ENCODE measurements around the gene NRAP.
"Not testable (repeated sequence)": the region's sequence is repeated elsewhere in the genome, so short reads cannot be mapped to it uniquely, and the experiment has no call there.

Gene NRAP

DNA sequence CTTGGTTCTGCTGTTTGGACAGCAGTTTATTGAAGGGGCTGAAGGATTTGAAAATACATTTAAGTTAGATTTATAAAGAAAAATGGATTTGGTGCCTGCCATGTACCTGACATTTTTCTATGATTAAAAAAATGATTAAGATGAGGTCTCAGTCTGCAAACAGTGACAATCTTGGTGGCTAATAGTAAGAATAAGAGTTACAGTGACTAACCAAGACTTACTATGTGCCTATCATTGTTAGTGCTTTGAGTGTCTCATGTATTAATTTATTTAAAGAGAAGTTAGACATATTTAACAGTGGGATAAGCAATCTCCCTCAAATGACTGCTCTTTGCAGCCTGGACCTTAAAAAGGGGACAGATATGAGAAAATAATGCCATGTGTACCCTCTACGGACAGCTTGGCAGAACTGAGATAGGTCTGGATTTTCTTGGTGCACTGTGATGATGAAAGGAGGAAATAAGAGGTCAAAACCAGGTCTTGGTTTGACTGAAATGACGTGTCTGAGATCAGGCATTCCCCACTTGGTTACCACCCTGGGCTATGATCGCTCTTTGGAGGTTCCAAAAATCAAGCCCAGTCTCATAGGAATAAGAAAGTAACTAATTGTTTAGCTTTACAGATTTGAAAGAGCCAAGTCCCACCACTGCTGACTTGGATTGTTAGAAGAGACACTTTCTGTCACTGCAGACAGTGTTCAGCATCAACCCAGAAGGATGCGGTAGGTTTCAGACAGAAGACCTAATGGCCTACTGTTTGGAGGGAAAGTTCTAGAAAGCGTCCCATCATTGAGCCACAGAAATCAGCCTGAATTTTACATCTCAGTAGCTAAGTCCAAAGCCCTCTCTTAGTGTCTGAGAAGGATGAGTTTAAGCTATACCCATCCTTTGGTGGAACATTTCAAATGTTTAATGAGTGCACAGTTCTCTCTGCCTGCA lies 18.0 kb upstream of the NRAP start:
- peak; percentile 13 to 40 for DNase-seq

GRCh38 chr10:113680190-113681111 lies 16.6 kb upstream of the NRAP start:
- DNase-seq: peak; percentile 41 to 64

DNA sequence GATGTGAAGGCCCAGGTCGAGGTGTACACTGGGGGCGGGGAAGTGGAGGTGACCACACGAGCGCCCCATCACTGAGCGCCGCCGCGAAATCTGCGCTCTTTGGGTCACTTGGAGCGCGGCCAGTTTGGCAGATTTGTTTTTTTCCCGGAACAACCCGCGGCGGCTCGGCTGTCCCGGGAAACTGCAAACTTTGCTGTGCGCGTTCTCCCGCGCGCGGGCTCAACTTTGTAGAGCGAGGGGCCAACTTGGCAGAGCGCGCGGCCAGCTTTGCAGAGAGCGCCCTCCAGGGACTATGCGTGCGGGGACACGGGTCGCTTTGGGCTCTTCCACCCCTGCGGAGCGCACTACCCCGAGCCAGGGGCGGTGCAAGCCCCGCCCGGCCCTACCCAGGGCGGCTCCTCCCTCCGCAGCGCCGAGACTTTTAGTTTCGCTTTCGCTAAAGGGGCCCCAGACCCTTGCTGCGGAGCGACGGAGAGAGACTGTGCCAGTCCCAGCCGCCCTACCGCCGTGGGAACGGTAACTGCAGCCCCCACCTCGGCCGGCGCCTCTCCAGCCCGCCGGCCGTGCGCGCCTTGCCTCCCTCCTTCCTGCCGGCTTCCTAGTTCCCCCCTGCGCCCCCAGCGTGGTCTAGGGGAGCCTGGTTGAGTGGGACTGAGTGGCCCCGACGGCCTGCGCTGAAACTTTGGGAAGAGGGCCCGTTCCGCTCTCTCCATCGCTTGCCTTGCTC lies 15.8 kb upstream of the NRAP start, which contains the start of gene CASP7:
Gene CASP7 (plus strand): TSS at position 450 of the 727 bp plus-strand sequence. CDS start 17,582 bp downstream, outside the sequence.
- peak; percentile 82 to 85 for DNase-seq

GRCh38 chr10:113666682-113667252 lies 2.9 kb upstream of the NRAP start:
- DNase-seq: no peak

DNA sequence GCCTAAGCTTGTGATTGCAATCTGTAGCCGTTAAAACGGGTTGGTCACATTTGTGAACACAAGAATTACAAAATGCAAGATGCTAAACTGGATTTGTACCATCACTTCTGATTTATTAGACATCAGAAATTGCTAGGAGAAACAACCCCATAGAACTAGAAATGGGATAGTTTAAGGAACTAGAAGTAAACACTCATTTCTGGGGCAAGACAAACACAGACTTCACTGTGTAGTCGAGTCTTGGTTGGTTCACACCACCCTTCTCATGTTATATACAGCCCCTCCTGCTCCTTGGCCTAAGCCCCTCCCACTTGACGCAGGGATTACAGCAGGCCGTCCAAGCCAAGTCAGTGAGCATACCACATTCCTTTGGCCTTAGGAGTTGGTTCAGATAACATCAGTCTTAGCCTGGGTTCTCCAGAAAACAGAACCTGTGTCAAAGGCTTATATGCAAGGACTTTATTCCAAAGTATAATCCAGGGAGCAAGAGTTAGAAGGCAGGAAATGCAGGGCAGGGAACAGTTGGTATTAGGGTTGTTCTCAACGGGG lies 2.0 kb upstream of the NRAP start:
- no peak for DNase-seq

DNA sequence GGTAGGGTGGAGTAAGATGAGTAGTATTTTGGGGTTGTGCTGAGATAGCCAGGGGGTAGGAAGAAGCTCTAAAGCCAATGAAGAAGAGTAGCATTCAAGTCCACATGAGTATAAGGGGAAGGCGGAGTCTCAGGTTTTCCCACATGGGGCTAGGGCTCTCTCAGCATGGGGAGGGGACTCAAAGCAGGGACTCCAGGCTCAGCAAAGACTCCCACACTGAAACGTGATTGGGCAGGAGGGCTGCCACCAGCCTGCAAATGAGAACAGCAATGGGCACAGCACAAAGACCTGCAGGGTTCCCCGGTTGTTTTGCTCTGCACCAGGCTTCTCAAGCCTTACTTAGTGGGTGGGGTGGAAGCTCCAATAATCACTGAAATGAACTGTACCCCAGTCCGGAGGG lies 1.5 kb upstream of the NRAP start:
- DNase-seq: no peak

DNA sequence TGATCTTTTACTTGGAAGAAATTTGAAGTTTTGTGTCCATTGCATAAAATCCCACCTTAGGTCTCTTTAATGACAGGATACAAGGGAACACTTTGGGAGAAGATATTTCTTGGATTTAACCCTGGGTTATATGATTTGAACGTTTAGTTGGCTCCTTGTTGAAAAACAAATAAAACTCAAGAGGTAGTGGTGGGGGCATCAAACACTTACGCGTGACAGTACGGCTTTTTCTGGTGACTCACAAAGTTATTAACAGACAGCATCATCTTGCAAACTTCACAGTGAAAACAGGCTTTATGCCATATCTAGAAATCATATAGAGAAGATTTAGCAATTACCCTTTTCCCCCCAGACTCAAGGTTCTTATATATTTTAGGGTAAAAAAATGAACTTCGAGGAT lies 699 bp downstream of the NRAP start:
- DNase-seq: no peak

GRCh38 chr10:113661332-113661731 lies 2.5 kb downstream of the NRAP start:
- DNase-seq: no peak

DNA sequence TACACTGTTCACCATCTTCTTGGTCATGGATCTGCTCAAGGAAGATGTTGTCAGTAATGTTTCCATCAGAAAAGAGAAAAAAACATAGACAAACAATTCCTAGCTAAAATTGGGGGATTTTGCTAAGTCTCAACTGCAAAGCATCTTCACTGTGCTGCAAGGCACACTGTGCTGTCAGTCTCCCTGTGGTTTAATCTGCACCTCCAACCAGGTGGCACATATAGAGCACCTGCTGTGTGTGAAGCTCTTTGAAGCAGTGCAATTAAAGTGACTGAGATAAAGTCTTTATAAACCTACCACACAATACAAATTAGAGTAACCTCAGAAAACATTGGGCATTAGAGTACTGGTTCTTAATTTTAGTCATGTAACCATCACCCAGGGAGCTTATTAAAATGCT lies 6.3 kb downstream of the NRAP start:
- no peak for DNase-seq

DNA sequence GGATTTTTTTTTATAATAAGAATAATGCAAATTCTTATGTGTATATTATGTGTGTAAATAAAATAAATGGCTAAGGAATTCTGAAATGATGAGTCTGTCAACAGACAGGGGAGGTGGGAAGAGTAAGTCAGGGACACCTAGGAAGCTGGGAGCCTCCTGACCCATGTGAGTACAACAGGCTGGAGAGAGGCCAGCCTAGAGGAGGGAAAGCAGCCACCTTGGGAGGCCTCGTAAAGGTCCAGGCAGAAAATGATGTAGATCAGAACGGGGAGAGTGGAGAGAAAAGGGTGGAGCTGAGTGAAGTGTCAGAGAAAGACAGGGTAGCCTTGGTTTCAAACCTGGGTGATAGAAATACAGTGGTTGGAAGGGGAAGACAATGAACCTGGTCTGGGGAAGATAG lies 6.9 kb downstream of the NRAP start:
- DNase-seq: no peak

DNA sequence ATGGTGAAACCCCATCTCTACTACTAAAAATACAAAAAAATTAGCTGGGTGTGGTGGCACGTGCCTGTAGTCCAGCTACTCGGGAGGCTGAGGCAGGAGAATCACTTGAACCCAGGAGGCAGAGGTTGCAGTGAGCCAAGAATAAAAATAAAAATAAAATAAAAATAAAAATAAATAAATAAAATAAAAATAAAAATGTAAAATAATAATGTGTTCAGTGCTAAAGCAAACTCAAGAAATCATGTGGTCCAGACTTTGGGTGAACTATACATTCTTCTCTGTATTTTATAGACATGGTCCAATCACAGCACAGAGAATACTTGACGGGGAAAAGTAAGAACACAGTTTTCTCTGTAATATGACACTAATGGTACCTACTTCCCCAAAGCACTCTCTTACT lies 11.4 kb downstream of the NRAP start:
- not testable (repeated sequence) for DNase-seq

GRCh38 chr10:113651898-113652297 lies 11.9 kb downstream of the NRAP start:
- no peak for DNase-seq

DNA sequence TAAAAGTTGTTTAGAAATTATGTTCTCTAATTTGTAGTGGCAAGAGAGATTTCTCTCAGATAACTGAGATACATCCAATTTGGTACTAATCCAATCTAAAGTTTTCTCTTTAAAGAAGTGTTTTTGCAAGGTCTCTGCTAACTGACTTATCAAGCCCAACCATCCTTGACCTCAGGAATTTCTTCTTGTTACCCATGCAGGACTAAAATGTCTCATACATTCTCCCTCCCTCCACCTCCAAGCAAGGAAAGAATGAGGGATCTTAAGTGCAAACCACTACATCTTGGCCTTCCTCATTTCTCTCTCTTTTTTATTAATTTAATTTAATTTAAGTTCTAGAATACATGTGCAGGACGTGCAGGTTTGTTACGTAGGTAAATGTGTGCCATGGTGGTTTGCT lies 12.8 kb downstream of the NRAP start:
- DNase-seq: no peak

GRCh38 chr10:113650172-113650571 lies 13.7 kb downstream of the NRAP start:
- DNase-seq: no peak

- DNase-seq: no peak
Observed at GRCh38 chr10:113648478-113648877, 15.4 kb downstream of the NRAP start.

- DNase-seq: no peak
Observed at GRCh38 chr10:113647812-113648211, 16.0 kb downstream of the NRAP start.

DNA sequence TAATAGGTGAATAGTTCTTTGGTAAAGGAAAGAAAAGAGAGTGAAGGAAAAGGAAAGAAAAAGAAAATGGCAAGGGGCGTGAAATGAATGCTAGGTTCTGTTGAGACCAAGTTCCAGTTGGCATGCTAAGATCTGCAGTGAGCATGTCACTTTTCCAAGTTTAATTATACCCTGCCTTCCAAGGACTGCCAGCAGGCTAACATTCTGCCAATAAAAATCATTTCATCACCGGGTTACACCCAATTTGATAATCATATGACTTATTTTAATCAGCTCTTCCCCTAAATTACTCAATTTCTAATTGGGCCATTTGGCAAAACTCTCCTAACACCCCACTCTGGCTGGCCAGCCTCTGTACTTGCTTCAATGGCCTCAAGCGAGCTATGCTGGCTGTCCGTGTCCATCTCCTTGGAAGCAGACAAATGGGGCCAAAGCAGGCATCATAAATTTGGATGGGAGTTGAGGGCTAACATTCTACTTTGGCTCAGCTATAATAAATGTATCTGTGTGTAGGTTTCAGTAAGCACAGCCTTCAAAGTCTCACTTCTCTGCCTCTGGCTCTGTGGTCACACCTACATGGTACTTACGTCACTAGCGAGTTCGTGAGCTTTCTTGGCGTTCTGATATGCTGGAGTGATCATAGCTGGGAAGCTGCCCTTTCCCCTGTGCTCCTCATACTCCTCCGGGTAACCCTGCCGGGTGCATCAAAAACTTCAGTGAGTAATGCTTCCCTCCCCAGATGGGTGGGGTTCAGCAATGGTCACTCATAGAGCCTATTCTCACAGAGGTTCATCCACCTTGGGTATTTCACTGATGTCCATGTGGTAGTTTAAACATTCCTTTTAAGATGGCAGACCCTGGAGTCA lies 17.3 kb downstream of the NRAP start:
- no peak for DNase-seq

- DNase-seq: no peak
Observed at GRCh38 chr10:113644185-113645120, 19.4 kb downstream of the NRAP start.

GRCh38 chr10:113643183-113643582 lies 20.7 kb downstream of the NRAP start:
- DNase-seq: no peak

GRCh38 chr10:113641702-113642101 lies 22.1 kb downstream of the NRAP start:
- DNase-seq: no peak
